Camera-type eye (tissue), 1 donor: ENCODE measurements around the gene CREB3L4. TPM values are rescaled to one million over a fixed set of nuclear protein-coding genes. Genes with fewer than 3 reads are reported as not detected.

Experiments
- total RNA-seq: library from RNA; depleted of rRNA; stranded (reverse); fragments of >200 nt; gene quantifications from one replicate; pipeline ENCODE4 v1.2.3, GENCODE V29; 2014

Gene CREB3L4
- total RNA-seq = 16.6 TPM

GRCh38 chr1:153967107-153967999 is at the start of gene CREB3L4:
TSS of gene CREB3L4 (plus strand) at chr1:153967902. CDS start at chr1:153968526, 624 bp downstream.

GRCh38 chr1:153922972-153923925 is 44.5 kb upstream of the CREB3L4 start, which contains the start of gene GATAD2B:
TSS of gene GATAD2B (minus strand) at chr1:153922972. CDS start at chr1:153828347, 94,625 bp downstream.

GRCh38 chr1:153946622-153947241 is 21.0 kb upstream of the CREB3L4 start, which contains the start of gene DENND4B:
TSS of gene DENND4B (minus strand) at chr1:153946718. CDS start at chr1:153944374, 2,344 bp downstream.

GRCh38 chr1:153958111-153958960 is 9.4 kb upstream of the CREB3L4 start, which contains the start of gene CRTC2:
TSS of gene CRTC2 (minus strand) at chr1:153958612. CDS start at chr1:153958497, 115 bp downstream.

GRCh38 chr1:153963030-153963849 is 4.5 kb upstream of the CREB3L4 start, which contains the start of gene SLC39A1:
TSS of gene SLC39A1 (minus strand) at chr1:153963537. CDS start at chr1:153962715, 822 bp downstream.

GRCh38 chr1:153977250-153978240 is 9.8 kb downstream of the CREB3L4 start, which contains the start of gene JTB:
TSS of gene JTB (minus strand) at chr1:153977674. CDS start at chr1:153977252, 422 bp downstream.

GRCh38 chr1:153985941-153986761 is 18.4 kb downstream of the CREB3L4 start, which contains the start of gene RAB13:
TSS of gene RAB13 (minus strand) at chr1:153986339. CDS start at chr1:153986236, 103 bp downstream.

GRCh38 chr1:153990468-153991150 is 22.9 kb downstream of the CREB3L4 start, which contains the start of gene RPS27:
TSS of gene RPS27 (plus strand) at chr1:153990762. CDS start at chr1:153990797, 35 bp downstream.

Other genes starting within 250 kb of the CREB3L4 start
- 55.7 TPM for gene INTS3, start 239.9 kb upstream of the CREB3L4 start, total RNA-seq
- 16.4 TPM for gene SLC27A3, start 192.5 kb upstream of the CREB3L4 start, total RNA-seq
- 23.1 TPM for gene GATAD2B, start 44.9 kb upstream of the CREB3L4 start, total RNA-seq
- gene DENND4B, start 21.2 kb upstream of the CREB3L4 start, total RNA-seq = 33.4 TPM
- gene CRTC2, start 9.3 kb upstream of the CREB3L4 start, total RNA-seq = 8.0 TPM
- gene SLC39A1, start 4.4 kb upstream of the CREB3L4 start, total RNA-seq = 51.3 TPM
- 86.2 TPM for gene JTB, start 9.8 kb downstream of the CREB3L4 start, total RNA-seq
- gene RAB13, start 18.4 kb downstream of the CREB3L4 start, total RNA-seq = 26.3 TPM
- 828 TPM for gene RPS27, start 22.9 kb downstream of the CREB3L4 start, total RNA-seq
- gene NUP210L, start 187.2 kb downstream of the CREB3L4 start, total RNA-seq = 0.11 TPM
- gene TPM3, start 224.2 kb downstream of the CREB3L4 start, total RNA-seq = 239 TPM
- gene CFAP141, start 238.4 kb downstream of the CREB3L4 start, total RNA-seq = not detected